GM18907 (cell line): Measurements from ENCODE around the gene CHAF1A.

Experiments used
- ATAC-seq: cut with Tn5 transposase; IDR thresholded peaks from one replicate; pipeline ENCODE4 v1.9.1; 2021; ENCODE audit warnings: mild to moderate bottlenecking, moderate library complexity; ENCODE audit not compliant: unreplicated experiment

Gene CHAF1A

DNA sequence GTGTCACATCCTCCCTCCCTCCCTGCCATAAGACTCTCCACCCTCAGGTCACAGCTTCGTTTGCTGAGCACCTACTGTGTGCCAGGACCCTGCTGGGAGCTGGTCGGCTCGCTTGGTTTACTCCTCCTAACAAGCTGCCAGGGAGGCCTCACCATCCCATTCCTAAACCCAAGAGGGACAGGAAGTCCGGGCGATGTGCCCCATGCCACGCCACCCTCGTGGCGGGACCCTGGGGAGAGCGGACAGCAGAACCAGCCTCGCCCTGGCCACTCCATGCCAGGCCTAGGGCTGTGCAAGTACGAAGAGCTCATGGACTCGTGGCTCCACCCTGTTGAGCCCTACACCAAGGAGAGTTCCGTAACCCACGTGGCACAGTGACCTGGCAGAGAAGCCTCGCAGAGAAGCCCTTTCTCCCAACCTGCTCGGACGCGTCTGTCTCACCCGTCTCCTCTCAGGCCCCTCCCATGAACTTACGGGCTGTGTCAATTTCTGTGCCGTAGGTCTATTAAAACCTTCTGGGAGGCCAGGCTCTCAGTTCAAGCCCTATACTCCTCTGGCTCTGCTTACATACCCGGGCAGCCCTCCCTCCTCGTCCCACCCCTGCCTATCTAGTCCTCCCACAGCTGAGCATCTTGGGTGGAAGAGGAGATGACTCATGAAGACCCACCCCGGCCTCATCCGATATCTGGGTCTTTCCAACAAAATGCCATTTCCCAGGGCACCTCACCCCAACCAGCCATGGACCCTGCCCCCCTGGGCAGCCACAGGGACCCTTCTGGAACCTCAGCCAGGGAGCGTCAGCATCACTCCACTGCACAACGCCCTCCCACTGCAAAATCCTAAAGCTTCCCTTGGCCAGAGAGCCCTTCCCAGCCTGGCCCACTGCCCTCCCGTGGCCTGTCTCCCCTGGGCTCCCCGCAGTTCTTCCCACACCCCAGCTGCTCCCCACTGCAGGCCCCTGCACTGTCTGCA is 52.6 kb downstream of the CHAF1A start:
- ATAC-seq = no peak

DNA sequence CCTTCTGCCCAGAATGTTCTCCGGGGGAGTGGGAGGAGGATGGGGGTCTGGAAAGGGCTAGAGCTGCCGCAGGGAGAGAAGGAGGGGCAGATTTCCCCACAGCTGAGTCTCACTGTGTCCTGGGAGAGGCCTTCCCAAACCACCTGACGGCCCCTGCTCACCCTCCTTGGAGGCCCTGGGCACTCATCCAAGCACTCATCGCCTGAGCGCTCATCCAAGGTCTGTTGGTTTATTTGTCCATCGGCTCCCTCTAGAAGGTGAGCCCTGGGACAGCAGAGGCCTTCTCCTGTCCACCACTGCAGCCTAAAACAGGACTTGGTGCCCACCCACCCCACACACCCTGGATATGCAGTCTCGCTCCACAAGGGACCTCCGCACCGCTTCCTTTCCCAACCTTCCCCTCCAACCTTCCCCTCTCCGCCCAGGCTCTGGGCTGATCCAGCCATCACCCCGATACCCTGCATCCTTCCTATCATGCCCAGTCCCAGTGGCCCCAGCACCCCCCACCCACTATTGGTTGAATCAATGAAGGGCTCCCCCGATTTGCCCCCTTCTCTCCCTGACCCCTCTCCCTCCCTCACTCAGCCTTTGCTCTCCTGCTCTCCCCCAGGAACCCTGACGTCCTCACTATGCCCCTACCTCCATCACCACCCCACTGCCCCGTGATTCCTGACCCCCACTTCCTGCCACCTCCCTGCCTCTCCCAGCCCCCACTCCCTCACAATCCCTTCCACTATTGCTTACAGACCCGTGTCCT is 53.5 kb downstream of the CHAF1A start:
- ATAC-seq = no peak

DNA sequence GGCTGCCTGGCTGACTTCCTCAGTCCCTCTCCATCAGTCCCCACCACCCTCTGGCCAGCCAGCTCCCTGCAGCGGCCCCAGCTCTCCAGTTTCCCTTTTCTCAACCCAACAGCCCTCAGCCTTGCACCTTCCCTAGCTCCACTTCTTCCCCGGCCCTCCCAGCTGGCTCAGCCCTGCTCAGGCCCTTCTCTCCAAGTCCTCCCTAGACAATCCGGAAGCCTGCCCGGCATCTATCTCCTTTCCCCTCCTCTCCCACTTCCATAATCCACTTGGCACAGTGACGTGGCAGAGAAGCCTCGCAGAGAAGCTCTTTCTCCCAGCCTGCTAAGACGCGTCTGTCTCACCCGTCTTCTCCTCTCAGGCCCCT is 54.0 kb downstream of the CHAF1A start:
- ATAC-seq = no peak

DNA sequence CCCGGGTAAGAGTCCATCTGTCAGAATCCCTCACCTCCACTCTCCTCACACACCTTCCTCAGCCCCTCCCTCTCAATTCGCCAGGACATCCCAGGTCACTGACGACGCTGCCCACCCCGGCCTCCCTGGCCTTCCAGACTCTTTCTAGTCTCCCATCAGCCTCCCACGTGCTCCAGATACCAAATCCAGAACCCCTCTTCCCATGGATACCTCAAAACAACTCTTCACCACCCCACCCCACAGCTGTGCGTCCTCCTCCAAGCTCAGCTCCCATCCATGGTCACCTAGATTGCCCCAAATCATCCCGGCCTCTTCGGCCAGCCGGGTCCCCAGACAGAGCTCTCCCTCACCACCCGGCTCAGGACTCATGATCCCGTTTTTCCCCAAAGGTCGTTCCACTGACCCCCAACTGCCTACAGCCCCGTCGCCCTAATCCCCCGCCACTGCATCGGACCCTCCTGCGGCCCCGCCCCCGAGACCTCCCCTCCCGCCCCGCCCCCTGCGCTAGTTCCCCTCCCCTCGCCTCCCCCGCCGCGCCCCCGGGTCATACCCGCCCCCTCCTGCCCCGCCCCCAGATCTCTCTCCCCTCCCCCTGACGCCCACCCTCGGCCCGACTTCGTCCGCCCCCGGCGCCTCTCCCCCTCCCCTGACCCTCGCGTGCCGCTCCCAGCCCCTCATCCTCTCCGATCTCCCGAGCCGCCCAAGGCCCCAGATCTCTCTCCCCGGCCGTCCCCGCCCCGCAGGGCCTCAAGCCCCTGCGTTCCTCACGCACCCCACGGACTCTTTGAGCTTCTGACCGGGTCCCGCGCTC is 54.6 kb downstream of the CHAF1A start:
- ATAC-seq = peak; percentile 9

DNA sequence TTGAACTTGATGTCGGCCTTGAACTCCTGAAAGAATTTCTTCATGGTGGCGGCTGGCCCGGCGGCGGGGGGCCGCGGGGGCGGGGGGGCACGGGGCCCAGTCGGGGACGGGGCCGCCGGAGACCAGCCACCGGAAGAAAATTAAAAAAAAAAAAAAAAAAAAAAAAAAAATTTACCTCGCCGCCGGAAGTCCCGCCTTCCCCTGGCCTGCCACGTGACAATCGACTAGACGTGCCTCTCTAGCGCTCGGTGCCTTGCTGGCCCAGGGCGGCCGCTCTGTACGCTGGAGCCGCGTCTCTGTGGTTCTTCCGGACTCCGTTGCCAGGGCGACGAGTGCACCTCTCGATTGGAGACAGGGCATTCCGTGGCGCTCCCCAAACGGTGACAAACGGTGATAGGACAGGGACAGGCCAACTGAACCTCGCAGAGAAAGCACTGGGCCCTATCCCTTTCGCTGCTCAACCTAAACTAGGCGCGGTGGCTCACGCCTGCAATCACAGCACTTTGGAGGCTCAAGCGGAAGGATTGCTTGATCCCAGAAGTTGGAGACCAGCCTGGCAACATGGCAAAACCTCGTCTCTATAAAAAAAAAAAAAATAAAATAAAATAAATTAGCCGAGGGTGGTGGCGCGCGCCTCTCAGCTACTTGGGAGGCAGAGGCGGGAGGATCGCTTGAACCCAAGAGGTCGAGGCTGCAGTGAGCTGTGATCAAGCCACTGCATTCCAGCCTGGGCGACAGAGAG is 55.4 kb downstream of the CHAF1A start, which contains the start of gene UBXN6:
TSS of gene UBXN6 (minus strand) at position 141 of the 742 bp plus-strand sequence. CDS start at position 44, 97 bp downstream.
- peak; percentile 83 for ATAC-seq

DNA sequence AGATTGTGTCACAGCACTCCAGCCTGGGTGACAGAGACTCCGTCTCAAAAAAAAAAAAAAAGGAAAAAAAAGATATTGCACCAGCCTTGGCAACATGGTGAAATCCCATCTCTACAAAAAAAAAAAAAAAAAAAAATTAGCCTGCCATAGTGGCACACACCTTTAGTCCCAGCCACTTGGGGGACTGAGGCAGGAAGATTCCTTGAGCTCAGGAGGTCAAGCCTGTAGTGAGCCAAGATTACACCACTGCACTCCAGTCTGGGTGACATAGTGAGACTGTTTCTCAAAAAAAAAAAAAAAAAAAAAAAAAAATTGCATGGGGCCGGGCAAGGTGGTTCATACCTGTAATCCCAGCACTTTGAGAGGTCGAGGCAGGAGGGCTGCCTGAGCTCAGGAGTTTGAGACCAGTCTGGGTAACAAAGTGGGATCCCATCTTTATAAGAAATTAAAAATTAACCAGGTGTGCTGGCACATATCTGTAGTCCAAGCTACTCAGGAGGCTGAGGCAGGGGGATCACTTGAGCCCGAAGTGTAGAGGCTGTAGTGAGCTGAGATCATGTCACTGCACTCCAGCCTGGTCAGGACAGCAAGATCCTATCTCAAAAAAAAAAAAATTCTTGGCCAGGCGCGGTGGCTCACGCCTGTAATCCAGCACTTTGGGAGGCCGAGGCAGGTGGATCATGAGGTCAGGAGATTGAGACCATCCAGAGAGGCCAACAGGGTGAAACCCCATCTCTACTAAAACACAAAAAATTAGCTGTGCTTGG is 62.6 kb downstream of the CHAF1A start:
- no peak for ATAC-seq

DNA sequence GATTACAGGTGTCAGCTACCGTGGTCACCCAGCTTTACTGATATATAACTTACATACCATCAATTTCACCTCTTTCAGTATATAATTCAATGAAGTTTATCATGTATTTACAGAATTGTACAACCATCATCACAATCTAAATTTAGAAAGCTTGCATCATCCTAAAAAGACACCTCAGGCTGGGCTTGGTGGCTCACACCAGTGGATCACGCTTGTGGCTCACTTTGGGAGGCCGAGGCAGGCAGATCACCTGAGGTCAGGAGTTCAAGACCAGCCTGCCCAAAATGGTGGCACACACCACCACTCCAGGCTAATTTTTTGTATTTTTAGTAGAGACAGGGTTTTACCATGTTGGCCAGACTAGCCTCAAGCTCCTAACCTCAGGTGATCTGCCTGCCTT is 65.4 kb downstream of the CHAF1A start:
- ATAC-seq = no peak

DNA sequence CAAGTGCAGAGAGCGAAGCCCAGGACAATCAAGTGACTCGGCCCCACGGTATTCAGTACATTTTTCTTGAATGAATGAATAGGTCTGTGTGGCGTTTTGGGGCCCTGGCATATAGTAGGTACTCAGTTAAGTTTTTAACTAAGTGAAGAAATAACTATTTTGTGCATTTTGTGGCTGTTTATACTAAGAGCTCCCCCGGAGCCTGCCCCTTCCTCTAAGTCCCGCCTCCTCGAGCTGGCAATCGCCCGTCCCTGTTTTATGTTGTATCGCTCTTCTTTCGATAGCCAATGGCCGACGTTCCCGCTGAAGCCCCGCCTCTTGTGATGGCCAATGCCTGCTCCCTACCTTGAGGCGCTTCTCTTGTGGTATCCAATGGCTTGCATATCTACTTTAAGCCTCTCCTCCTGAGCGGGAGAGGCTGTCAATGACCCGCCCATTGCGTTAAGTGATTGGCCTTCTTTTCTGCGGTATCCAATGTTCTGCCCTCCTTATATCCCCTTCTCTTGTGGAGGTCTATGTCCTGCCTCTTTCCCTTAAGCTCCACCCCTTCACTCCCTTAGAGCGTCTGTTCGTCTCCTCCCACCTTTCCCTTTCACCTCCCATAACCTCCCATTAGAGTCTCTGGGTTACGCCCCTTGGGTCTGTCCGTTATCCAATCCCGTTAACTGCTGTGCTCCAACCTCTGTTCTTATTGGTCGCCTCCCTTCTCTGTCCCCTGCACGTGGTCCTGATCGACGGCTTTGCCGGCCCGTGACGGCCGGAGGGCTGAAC is 69.1 kb downstream of the CHAF1A start:
- ATAC-seq = peak; percentile 88

DNA sequence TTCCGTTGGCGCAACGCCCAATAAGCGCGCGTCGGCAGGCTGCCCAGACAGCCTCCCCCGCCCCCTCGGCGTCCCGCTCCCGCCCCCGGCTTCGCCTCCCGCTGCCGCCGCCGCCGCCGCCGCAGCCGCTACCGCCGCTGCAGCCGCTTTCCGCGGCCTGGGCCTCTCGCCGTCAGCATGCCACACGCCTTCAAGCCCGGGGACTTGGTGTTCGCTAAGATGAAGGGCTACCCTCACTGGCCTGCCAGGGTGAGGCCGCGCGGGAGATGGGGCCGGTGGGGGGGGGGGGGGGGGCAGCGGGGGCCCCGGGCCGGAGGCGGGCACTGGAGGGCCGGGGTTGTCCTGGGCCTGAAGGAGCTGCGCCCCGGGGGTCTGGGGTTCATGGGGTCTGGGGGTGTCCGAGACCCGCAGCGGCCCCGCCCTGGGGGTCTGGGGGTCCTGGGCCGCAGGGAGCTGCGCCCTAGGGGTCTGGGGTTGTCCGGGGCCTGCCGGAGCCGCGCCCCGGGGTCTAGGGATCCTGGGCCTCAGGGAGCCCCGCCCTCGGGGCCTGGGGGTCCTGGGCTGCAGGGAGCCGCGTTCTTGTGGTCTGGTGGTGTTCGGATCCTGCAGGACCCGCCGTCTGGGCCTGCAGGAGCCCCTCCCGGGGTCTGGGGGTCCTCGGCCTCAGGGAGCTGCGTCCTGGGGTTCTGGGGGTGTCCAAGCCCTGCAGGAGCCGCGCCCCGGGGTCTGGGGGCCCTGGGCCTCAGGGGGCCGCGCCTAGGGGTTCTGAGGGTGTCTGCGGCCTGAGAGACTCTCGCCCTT is 69.9 kb downstream of the CHAF1A start, which contains the start of gene HDGFL2:
TSS of gene HDGFL2 (plus strand) at position 124 of the 801 bp plus-strand sequence. CDS start at position 178, 54 bp downstream.
- ATAC-seq = peak; percentile 7

DNA sequence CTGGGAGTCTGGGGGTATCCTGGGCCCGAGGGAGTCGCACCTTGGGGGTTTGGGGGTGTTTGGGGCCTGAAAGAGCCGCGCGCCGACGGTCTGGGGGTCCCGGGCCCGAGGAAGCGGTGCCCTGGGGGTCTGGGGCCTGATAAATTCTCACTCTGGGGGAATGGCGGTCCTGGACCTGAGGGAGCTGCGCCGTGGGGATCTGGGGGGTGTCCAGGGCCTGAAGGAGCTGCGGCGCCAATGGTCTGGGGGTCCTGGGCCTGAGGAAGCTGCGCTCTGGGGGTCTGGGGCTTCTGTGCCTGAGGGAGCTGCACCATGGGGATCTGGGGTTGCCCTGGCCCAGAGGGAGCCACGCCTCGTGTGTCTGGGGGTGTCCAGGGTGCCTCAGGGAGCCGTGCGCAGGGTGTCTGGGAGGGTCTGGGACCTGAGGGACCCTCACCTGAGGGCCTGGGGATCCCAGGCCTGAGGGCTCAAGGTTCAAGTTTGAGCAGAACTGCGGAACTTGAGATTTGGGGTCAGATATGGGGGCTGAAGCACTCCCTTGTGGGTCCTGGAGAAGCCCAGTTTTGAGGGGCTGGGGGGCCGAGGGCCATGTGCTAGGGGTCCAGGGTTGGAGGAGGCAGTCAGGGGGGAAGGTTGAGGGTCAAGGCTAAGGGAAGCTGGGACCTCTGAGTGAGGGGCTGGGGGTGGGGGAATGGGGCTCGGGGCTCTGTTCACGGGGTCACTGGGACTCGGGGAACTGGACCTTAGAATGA is 70.7 kb downstream of the CHAF1A start:
- ATAC-seq = no peak

DNA sequence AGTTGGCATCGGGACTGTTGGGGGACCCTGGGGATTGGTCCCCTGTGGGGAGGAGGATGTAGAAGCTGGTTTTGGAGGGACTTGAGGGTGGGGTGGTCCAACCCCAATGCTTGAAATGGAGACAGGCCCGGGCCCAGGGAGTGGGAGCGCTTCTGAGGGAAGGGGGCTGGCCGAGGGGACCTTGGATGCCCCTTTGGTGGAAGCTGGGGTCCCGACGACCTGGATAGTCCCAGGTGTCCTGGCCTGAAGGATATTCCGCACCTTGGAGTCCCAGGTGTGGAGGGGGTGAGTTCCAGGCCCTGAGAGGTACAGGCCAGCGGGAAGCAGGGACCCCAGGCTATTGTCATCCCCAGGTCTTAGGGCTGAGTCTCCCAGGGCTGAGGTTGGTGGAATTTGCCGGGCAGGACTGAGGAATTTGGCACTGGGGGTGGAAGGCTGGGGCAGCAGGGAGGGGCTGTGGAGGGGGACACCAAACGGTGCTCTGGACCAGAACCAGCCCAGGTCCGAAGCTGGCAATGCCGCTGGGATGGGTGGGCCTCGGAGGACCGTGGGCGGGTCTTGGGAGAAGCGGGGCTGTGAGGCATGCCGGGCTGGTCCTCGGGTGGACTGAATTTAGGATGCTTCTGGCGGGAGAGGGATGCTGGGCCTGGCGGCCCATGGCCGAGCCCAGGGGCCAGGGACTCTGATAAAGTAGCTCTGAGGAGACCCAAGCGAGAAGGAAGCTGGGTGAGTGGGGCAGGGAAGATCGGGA is 71.5 kb downstream of the CHAF1A start:
- ATAC-seq = no peak

DNA sequence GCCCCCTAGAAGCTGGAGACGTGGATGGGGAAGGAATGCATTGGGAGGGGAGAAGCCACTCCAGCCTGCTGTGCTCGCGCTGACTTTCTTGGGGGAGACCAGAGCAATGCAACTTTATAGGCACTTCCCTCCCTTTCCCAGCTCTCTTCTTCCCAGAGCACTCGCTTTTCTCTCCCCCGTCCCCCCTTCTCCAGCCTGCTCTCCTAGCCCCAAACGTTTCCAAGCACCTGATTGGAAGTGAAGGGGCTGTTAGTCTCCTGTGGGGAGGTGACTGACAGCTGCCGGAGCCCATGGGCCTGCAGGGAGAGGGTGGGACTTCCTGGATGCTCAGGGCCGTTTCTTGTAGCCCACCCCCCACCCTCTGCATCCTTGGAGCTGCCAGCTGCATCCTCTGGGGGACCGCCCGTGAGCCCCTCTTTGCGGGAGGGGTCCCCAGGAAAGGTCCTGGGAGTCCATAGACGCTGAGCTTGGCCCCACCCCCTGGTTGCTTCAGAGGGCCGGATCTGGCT is 72.1 kb downstream of the CHAF1A start:
- no peak for ATAC-seq

DNA sequence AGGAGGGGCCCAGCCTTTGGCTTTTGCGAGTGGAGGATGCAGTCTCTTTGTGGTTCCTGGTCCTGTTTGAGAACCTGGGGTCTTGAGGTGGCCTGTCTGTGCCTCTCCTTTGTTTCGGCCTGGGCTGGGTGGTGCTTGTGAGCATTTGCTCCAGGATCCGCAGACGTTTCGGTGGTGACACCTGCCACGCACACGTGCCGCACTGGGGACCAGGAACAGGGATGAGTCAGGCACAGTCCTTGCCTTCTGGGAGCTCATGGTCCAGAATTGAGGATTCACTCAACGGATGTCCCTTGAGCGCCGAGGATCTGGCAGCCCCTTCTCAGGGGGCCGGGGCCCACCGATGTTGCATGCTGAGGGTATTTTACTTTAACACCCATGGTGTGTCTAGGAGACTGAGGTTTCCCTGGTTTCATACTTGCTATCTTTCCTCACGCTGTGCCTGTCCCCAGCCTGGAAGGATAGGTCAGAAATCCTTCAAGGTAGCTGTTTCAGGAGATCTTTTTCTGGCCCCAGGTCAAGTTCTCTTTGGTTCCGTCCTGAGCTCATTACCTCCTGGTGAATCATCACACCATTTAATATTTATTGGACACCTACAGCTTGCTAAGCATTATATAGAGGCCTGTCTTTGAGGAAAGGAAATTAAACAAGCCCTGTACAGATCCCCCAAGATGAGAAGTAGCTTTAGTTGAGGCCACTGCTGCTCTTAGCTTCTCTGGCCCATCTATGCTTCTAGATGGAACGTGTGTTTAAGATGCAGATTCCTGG is 74.8 kb downstream of the CHAF1A start:
- no peak for ATAC-seq

DNA sequence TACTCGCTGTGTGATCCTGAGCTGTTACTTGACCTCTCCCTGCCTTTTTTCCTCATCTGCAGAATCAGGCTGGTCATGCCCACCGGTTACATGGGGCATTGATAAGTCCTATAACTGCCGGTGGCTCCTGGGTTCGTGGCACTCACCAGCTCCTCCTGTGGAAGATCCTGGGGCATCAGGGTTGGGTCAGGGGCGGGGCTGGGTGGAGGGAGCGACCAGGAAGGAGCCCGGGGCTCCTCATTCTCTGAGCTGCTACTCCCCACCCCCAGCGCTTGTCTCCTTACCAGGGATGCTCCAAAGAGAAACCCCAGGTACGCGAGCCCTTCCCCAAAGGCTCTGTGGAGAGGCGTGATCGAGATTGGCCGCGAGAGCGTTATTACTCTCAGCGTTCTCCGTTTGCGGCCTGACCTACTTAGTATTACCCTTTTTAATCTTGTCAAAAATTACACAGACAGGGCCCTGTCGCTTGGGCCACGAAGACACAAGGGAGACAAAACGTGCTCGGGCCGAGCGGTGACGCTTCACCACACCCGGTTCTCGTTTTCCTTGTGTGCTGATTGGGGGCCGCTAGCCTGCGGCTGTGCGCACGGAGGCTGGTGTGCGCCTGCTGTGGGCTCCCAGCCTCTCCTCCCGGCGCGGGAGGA is 80.4 kb downstream of the CHAF1A start:
- no peak for ATAC-seq

DNA sequence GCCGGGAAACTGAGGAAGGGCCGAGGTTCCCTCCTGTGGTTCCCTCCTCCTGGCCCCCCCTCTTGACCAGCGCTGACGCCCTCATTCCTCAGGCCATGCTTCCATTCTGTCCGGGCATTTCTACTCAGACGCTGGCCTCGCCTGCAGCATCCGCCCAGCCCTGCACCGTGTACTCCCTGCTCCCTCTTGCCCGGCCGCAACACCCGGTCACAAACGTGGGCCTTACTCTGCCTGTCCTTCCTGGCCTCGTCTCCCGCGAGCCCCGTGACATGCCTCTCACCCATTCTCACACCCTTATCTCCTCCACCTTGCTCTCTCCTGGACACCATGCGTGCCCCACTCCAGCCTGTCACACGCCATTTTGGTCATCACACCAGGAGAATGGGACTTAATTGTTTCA is 80.9 kb downstream of the CHAF1A start:
- no peak for ATAC-seq
